Measurements from ENCODE around the gene PTPN3.

GRCh38 chr9:109475526-109475925 lies 22.6 kb downstream of the PTPN3 start:
- TF ChIP-seq CTCF (IDR thresholded peaks at IDR 0.05 in 2 of 3, conservative IDR thresholded peaks at IDR 0.05 in 1 of 3; ENCODE audit: insufficient read depth in 2 of 3, low read depth in 1 of 3, low read length in 3 of 3) (no peak), RAD51 (IDR thresholded peaks at IDR 0.05; ENCODE audit: borderline replicate concordance, low read depth) (no peak), SMC3 (conservative IDR thresholded peaks at IDR 0.05; ENCODE audit: insufficient read depth, low read depth, low read length) (no peak), ZNF644 (tag; IDR thresholded peaks at IDR 0.05; ENCODE audit: low read depth) (no peak), CBX2 (IDR thresholded peaks at IDR 0.05; ENCODE audit: insufficient read depth, low read length, poor library complexity, severe bottlenecking) (no peak), ZNF3 (CRISPR knock-in tag; IDR thresholded peaks at IDR 0.05) (no peak), MAFF (IDR thresholded peaks at IDR 0.05; ENCODE audit: low read length) (no peak), KAT7 (CRISPR knock-in tag; IDR thresholded peaks at IDR 0.05; ENCODE audit: borderline replicate concordance) (no peak), NR0B1 (IDR thresholded peaks at IDR 0.05; ENCODE audit: partially characterized antibody) (no peak), BRCA1 (IDR thresholded peaks at IDR 0.05) (no peak), BRCA1 (CRISPR knock-in tag; IDR thresholded peaks at IDR 0.05) (no peak), ELF4 (CRISPR knock-in tag; IDR thresholded peaks at IDR 0.05) (no peak)
